ENCODE data around the gene WDR27.
"Not testable (repeated sequence)": the region's sequence is repeated elsewhere in the genome, so short reads cannot be mapped to it uniquely, and the experiment has no call there.

WDR27 gene

DNA sequence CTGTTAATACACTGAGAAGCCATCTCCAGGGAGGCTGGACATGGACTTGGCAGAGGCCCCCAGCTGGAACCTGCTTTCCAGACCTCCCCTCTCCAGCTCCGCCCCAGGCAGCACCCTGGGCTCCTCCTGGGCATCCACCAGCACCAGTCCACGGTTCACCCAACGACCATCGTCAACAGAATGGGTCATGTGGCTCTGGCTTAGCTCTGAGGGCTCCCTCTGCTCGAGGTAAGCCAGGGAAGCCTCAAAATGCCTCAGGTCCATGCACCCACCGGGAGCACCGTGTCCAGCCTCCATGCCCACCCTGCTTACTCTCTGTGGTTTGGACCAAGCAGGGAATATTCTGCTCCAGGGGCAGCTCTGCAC is 40.5 kb downstream of the WDR27 start:
- no peak for DNase-seq (ENCODE audit: low read depth in 2 of 2)

- DNase-seq (ENCODE audit: low read depth in 2 of 2): no peak
Observed at GRCh38 chr6:169660751-169661390, 41.0 kb downstream of the WDR27 start.

- no peak for DNase-seq (ENCODE audit: low read depth in 2 of 2)
Observed at GRCh38 chr6:169659820-169660610, 41.8 kb downstream of the WDR27 start.

DNA sequence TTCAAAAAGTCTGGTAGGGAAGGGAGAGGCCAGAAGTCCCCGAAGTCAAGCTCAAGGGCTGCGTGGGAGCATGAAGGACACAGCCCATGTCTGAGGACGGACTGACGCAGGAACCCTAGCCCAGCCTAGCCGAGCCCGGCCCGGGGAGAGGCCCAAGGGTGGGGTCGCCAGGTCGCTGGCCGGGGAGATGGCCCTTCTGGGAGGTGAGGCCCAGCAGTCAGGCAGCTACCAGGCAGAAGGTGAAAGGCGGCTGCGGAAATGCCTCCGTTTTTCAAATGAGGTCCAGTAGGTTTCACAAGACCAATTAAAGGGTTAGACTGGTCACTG is 44.6 kb downstream of the WDR27 start:
- no peak for DNase-seq (ENCODE audit: low read depth in 2 of 2)

GRCh38 chr6:169656546-169657283 is 45.1 kb downstream of the WDR27 start:
- no peak for DNase-seq (ENCODE audit: low read depth in 2 of 2)

DNA sequence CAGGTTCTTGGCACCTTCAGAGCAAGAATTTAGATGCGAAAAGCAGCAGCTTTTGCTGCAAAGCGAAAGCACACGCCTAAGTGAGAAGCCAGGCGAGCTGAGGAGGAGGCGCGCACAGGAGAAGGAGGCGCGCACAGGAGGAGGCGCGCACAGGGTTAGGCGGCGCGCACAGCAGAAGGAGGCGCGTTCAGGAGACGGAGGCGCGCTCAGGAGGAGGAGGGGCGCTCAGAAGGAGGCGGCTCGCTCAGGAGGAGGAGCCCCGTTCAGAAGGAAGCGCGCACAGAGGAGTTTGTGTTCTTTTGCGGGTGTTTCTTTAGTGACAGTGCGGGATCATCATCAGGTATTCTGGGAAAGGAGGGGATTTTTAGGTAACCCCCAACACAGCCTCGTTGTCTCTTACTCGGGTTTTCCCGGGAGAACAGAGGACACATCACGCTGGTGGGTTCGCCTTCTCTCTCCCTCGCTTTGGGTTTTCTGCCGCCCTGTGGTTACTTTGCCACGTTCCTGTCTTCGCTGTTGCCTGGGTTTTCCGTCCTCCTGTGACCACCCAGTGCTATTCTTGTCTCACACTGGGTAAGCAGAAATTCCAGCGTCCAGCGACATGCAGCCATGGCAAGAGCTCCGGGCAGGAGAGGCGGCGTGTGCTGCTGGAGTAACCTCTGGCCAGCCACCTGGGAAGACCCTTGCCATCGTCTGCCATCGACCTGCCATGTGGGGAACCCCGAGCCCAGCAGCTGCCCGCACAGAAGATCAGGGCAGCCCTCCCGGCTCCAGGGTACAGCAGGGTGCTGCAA is 47.0 kb downstream of the WDR27 start:
- peak; percentile 35 to 41 for DNase-seq (ENCODE audit: low read depth in 2 of 2)

GRCh38 chr6:169653691-169654090 is 48.1 kb downstream of the WDR27 start:
- DNase-seq (ENCODE audit: low read depth in 2 of 2): no peak

DNA sequence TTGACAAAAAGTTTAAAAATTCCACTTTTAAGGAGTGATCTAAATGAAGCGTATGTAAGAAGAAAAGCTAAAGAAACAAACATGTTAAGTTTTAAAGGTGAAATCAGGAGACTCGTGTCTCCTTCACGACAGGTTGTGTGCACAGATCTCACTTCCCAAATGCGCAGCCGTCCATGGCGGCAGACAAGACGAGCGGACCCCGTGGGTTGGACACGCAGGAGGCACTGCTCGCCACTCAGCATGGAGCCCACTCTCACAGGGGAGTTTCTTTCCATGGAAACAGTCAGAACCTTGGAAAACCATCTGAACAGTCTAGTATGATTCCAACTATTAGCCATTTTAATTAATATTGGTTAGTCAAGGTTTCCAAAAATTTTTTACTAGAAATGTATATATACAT is 48.9 kb downstream of the WDR27 start:
- no peak for DNase-seq (ENCODE audit: low read depth in 2 of 2)

DNA sequence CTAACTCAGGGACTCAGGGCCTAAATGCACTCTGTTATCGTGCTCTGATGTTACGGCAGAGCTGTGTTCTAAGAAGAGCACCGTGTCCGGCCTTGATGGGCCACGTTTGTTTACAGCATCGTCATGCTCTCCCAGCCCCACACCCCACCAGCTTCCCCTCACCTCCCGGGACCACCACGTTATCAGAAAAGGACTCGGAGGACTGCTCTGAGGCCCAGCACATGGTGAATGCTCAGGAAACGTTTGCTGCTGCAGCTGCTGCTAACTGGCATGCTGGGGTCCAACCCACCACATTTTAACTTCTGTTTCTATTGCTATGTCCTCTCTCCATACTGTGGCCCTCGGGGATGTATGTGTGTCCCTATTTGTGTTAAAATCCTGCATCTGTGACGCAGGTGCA is 50.3 kb downstream of the WDR27 start:
- no peak for DNase-seq (ENCODE audit: low read depth in 2 of 2)

GRCh38 chr6:169650959-169651292 is 50.9 kb downstream of the WDR27 start:
- DNase-seq (ENCODE audit: low read depth in 2 of 2): no peak

- DNase-seq (ENCODE audit: low read depth in 2 of 2): no peak
Observed at GRCh38 chr6:169650241-169650958, 51.4 kb downstream of the WDR27 start.

DNA sequence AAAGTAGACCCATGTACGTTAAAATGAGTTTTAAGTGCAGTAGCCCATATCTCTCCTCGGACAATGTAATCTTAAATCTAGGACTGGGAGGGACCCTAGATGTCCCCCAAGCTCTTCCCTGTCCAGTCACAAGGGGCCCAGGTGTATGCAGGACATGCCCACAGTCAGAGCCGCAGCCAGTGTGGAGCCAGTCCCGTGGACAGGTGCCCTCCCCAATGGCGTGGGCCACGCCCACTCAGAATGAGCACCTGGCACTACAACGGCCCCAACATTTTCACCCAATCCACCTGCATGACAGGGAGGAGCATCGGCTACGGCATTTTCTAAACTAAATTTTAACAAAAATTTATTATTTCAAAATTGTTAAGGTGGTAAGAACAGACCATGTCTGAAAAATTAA is 53.2 kb downstream of the WDR27 start:
- no peak for DNase-seq (ENCODE audit: low read depth in 2 of 2)

- no peak for DNase-seq (ENCODE audit: low read depth in 2 of 2)
Observed at GRCh38 chr6:169648092-169648491, 53.7 kb downstream of the WDR27 start.

- DNase-seq (ENCODE audit: low read depth in 2 of 2): no peak
Observed at GRCh38 chr6:169647637-169648036, 54.2 kb downstream of the WDR27 start.

DNA sequence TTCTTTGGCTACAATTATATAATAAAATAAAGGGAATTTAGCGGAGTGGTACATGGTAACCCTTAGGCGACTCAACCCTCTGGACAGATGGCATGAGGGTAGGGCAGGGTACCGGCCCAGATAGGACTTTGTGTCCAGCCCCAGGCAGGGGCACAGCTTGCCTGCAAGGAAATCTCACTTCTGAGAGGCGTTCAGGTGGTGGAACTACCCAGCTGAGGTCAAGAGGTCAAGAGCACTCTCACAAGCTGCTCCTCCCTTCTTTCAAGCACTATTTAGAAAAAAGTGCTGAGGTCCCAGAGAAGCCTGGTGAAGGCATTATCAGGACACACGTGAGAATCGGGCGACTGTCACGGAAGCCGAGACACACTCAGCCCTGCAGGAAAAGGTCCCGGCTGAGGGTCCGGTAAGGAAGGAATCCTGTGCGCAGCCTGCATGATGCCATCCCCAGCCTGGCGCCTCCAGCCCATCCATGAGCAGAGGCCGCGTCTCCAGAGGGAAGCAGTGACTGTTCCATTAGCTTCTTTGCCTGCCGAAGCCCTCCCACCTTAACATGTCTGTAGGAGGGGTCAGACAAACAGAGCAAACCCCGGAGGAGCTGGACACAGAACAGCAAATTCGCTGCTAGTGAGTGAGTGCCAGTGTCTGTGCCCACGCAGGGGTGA is 54.8 kb downstream of the WDR27 start:
- DNase-seq (ENCODE audit: low read depth in 2 of 2): no peak

- DNase-seq (ENCODE audit: low read depth in 2 of 2): not testable (repeated sequence)
Observed at GRCh38 chr6:169645459-169645858, 56.4 kb downstream of the WDR27 start.

- DNase-seq (ENCODE audit: low read depth in 2 of 2): no peak
Observed at GRCh38 chr6:169643521-169643920, 58.3 kb downstream of the WDR27 start.

GRCh38 chr6:169642455-169642854 is 59.4 kb downstream of the WDR27 start:
- DNase-seq (ENCODE audit: low read depth in 2 of 2): no peak

DNA sequence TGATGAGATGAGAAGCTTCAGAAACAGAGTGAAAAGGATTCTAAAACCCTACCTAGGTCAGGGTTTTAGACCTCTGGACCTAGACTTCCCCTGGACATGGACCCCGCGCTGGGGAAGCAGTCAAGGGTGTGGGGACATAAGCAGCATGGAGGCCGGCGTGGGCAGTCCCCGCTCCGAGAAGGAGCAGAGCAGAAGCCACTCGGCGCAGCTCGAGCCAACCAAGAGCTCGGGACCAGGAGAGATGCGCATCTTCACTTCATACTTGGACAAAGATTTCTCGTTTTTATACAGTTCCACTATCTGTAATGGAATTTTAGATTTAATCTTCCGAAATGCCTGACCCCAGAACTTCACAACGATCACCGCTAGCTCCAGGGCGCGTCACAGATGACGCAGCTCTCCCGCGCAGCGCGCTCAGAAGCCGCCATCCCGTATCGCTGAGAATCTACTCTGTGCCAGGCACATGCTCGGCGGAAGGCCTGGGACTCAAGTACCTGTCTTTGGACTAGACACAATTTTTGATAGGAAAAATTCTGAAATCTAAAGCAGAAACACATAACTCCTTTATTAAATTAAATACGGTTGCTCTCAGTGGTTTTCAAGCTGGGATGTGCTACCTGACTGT is 60.3 kb downstream of the WDR27 start:
- no peak for DNase-seq (ENCODE audit: low read depth in 2 of 2)

GRCh38 chr6:169640983-169641382 is 60.8 kb downstream of the WDR27 start:
- DNase-seq (ENCODE audit: low read depth in 2 of 2): no peak
